Endothelial cell of umbilical vein (primary cell): ENCODE data around the gene RHEX. TPM values are rescaled to one million over a fixed set of nuclear protein-coding genes. Genes with fewer than 3 reads are reported as not detected.

Source experiments
- BruUV-seq: library from RNA; stranded (reverse); fragments of 400-500 nt; replicated peaks from 2 replicates; lab custom pipeline; 2021; lab: Mats Ljungman, UMichigan
- CTCF ChIA-PET: fragments of 300-600, 350-600 bp; sonication (Branson Sonifier 250); formaldehyde crosslinking; loops from one replicate; lab custom pipeline; 2021; ENCODE audit warnings: antibody characterized with exemption, inconsistent platforms; lab: Charles Lee
- POLR2A ChIA-PET: fragments of 300-600, 350-600 bp; sonication (Branson Sonifier 250); formaldehyde crosslinking; loops from one replicate; lab custom pipeline; 2021; ENCODE audit warnings: antibody characterized with exemption, inconsistent platforms; lab: Charles Lee
- DNase-seq: peaks from one replicate; pipeline ENCODE4 v3.0.0-alpha.2; 2011; ENCODE audit warnings: low read depth, low spot score
- FAIRE-seq: peaks from 2 replicates; lab custom pipeline; 2011; peaks lifted over from hg19 to GRCh38; lab: Jason Lieb, UNC
- H2AFZ ChIP-seq: 2 replicates; pipeline ENCODE4 v1.6.0; 2012; ENCODE audit warnings: low read depth, low read length, control low read depth, inconsistent platforms
- H3K27ac ChIP-seq: 2 replicates; pipeline ENCODE4 v1.5.1; 2011; ENCODE audit warnings: low read depth, mild to moderate bottlenecking, control low read depth, low read length, moderate library complexity; ENCODE audit not compliant: insufficient read depth
- H3K27me3 ChIP-seq, 2 experiments: 2 replicates each; pipeline versions ENCODE4 v1.6.0 to v1.6.1; 2011; ENCODE audit warnings: low read length in 2 of 2, mixed read lengths in 1 of 2; ENCODE audit not compliant: control insufficient read depth in 2 of 2, insufficient read depth in 2 of 2
- H3K36me3 ChIP-seq, 2 experiments: 2 replicates in 1 of 2; 3 replicates in 1 of 2; pipeline ENCODE4 v1.5.1; 2011; ENCODE audit warnings: low read length in 2 of 2, mild to moderate bottlenecking in 1 of 2, moderate library complexity in 1 of 2; ENCODE audit not compliant: control insufficient read depth in 2 of 2, insufficient read depth in 2 of 2; ENCODE audit errors: extremely low read depth in 1 of 2
- H3K4me1 ChIP-seq: 3 replicates; pipeline ENCODE4 v1.5.1; 2011; ENCODE audit warnings: mild to moderate bottlenecking, low read length; ENCODE audit not compliant: control insufficient read depth, insufficient read depth; ENCODE audit errors: extremely low read depth
- H3K4me2 ChIP-seq: 2 replicates; pipeline ENCODE4 v1.6.1; 2011; ENCODE audit warnings: low read length, control low read depth, mixed read lengths; ENCODE audit not compliant: insufficient read depth
- H3K4me3 ChIP-seq, 3 experiments: fragments of 200-600 bp in 1 of 3; sonication (generic), shearing (Covaris generic) in 1 of 3; replicated peaks in 1 of 3; 2 replicates each; pipeline ENCODE4 v1.5.1; 2011 to 2016; ENCODE audit warnings: control low read depth in 3 of 3, low read length in 3 of 3, mild to moderate bottlenecking in 2 of 3, inconsistent platforms in 1 of 3, low read depth in 1 of 3, moderate library complexity in 1 of 3; ENCODE audit not compliant: insufficient read depth in 1 of 3
- H3K79me2 ChIP-seq: 2 replicates; pipeline ENCODE4 v1.6.0; 2012; ENCODE audit warnings: low read length, inconsistent platforms; ENCODE audit not compliant: control insufficient read depth, insufficient read depth
- H3K9ac ChIP-seq: replicated peaks from 2 replicates; pipeline ENCODE3; 2011; ENCODE audit warnings: low read length, control low read depth; ENCODE audit not compliant: insufficient read depth; ENCODE audit errors: extremely low read depth
- H3K9me1 ChIP-seq: replicated peaks from 3 replicates; pipeline ENCODE4 v1.6.0; 2011; ENCODE audit warnings: mild to moderate bottlenecking, low read length; ENCODE audit not compliant: control insufficient read depth, insufficient read depth; ENCODE audit errors: extremely low read depth
- H3K9me3 ChIP-seq: replicated peaks from 2 replicates; pipeline ENCODE4 v1.5.1; 2012; ENCODE audit warnings: low read length, inconsistent platforms; ENCODE audit not compliant: control insufficient read depth, insufficient read depth
- H4K20me1 ChIP-seq: replicated peaks from 2 replicates; pipeline ENCODE3; 2011; ENCODE audit warnings: mild to moderate bottlenecking, low read length; ENCODE audit not compliant: control insufficient read depth, insufficient read depth; ENCODE audit errors: extremely low read depth
- CTCF ChIP-seq, 2 donors: IDR thresholded peaks; 1 replicate in 1 of 2; 2 replicates in 1 of 2; pipeline ENCODE4 v1.5.1; 2011; ENCODE audit warnings: low read length in 2 of 2, mild to moderate bottlenecking in 2 of 2, moderate library complexity in 2 of 2, control low read depth in 1 of 2, inconsistent platforms in 1 of 2, low read depth in 1 of 2; ENCODE audit not compliant: insufficient read depth in 1 of 2; ENCODE audit errors: extremely low read depth in 1 of 2
- EZH2 ChIP-seq: IDR thresholded peaks from 2 replicates; pipeline ENCODE4 v1.6.1; 2012; ENCODE audit warnings: borderline replicate concordance, low read depth, mild to moderate bottlenecking, moderate library complexity, low read length, inconsistent platforms; ENCODE audit not compliant: severe bottlenecking
- FOS ChIP-seq: IDR thresholded peaks from 2 replicates; pipeline ENCODE4 v1.6.1; 2011; ENCODE audit warnings: mild to moderate bottlenecking, low read length, moderate library complexity, borderline replicate concordance; ENCODE audit not compliant: insufficient read depth
- GATA2 ChIP-seq: IDR thresholded peaks from 2 replicates; pipeline ENCODE4 v1.7.0; 2011; ENCODE audit warnings: low read depth, mild to moderate bottlenecking, moderate library complexity, mixed read lengths, low read length; ENCODE audit not compliant: insufficient read length, insufficient read depth
- JUN ChIP-seq: IDR thresholded peaks from 2 replicates; pipeline ENCODE4 v1.6.1; 2011; ENCODE audit warnings: borderline replicate concordance, low read depth; ENCODE audit not compliant: insufficient read length, insufficient read depth
- MAX ChIP-seq: IDR thresholded peaks from 2 replicates; pipeline ENCODE4 v1.6.1; 2011; ENCODE audit not compliant: insufficient read depth, insufficient read length
- MYC ChIP-seq: IDR thresholded peaks from one replicate; pipeline ENCODE4 v1.6.1; 2011; ENCODE audit warnings: mild to moderate bottlenecking, low read depth, low read length
- POLR2A ChIP-seq: IDR thresholded peaks from 2 replicates; pipeline ENCODE4 v1.6.1; 2012; ENCODE audit warnings: low read depth, mild to moderate bottlenecking, control low read depth, low read length
- POLR2AphosphoS5 ChIP-seq: IDR thresholded peaks from 2 replicates; pipeline ENCODE4 v1.6.1; 2012; ENCODE audit warnings: low read depth, mild to moderate bottlenecking, control low read depth, low read length, moderate library complexity; ENCODE audit not compliant: insufficient read depth
- dilution Hi-C: fragments of 300-500 bp; cut with MboI; formaldehyde crosslinking; loops from one replicate; pipeline ENCODE4 v1.15.0; 2019; ENCODE audit warnings: low sequenced_read_pairs; ENCODE audit not compliant: extremely low pct_ligation_motif_present
- intact Hi-C: fragments of 100-400 bp; cut with micrococcal nuclease; formaldehyde crosslinking; loops from one replicate; pipeline ENCODE4 v1.10.0; 2022
- polyA plus RNA-seq, 4 experiments: library from polyadenylated mRNA; depleted of rRNA in 3 of 4; stranded (reverse) in 3 of 4; unstranded in 1 of 4; fragments of >200 nt; gene quantifications; 2 replicates each; pipeline versions ENCODE4 v1.2.1 to v1.2.3, GENCODE V29; 2011 to 2012; ENCODE audit warnings: missing spikeins in 1 of 4
- total RNA-seq: library from RNA; stranded (reverse); gene quantifications from 2 replicates; pipeline ENCODE4 v1.2.3, GENCODE V29; 2021

Gene RHEX
- total and polyA plus RNA-seq, 2 donors (not counting 3 experiments of a cell fraction or from before 2014, with no cell fraction given): not detected

- TF ChIP-seq MAX (no peak), POLR2A (no peak), EZH2 (peak; percentile 82), MYC (no peak), GATA2 (no peak), CTCF (IDR thresholded peaks at IDR 0.05; ENCODE audit: extremely low read depth in 1 of 2, insufficient read depth in 1 of 2, low read depth in 1 of 2, low read length in 2 of 2) (peak in 1 of 2 donors; percentile 13), FOS (no peak), JUN (no peak), POLR2AphosphoS5 (no peak)
- no peaks in the 10 kb centered on the region for H3K79me2 ChIP-seq
- intact Hi-C loops: no loop called here
- DNase-seq: peak; percentile 24
- H4K20me1 ChIP-seq: no peaks in the 10 kb centered on the region
- ChIA-PET POLR2A (no interaction called here), CTCF (interaction anchor here (1.0 to 1.3 kb wide), 3 partner anchors 8 to 131 kb away, joined by 3 to 4 read pairs (median 3); no protein-coding TSS in a partner anchor)
- BruUV-seq: no TSS peak
- H3K27me3 ChIP-seq: peaks cover 18 to 40% of the 10 kb centered on the region in 2 experiments
- H3K9me3 ChIP-seq: no peaks in the 10 kb centered on the region
- no peak within 1 kb of the TSS for H3K27ac ChIP-seq
- H3K4me2 ChIP-seq: peak within 1 kb of the TSS; percentile 14
- no peaks in the 10 kb centered on the region for H3K36me3 ChIP-seq
- H3K9me1 ChIP-seq: no peaks in the 10 kb centered on the region
- peaks cover 4% of the 10 kb centered on the region for H3K4me1 ChIP-seq
- no peak for FAIRE-seq
- no peak within 1 kb of the TSS for H3K9ac ChIP-seq
- H3K4me3 ChIP-seq: peak within 1 kb of the TSS in 1 of 3 experiments; percentile 28
- peak within 1 kb of the TSS; percentile 55 for H2AFZ ChIP-seq
- dilution Hi-C loops: loop anchor here (25.0 kb wide), 1 partner anchor 130 kb away; no protein-coding TSS in a partner anchor
Measured at GRCh38 chr1:206117151-206117948, 64.4 kb downstream of the RHEX start, which contains the start of gene AVPR1B. TSS of gene AVPR1B (minus strand) at chr1:206117388. CDS start at chr1:206116890, 498 bp downstream.
